ENCODE measurements around the gene PCSK4.

PCSK4 gene

GRCh38 chr19:1461862-1462261 lies 28.3 kb downstream of the PCSK4 start:
- TF ChIP-seq CSDC2 (CRISPR knock-in tag; IDR thresholded peaks at IDR 0.05), result no peak
- no peak for TF ChIP-seq TSHZ2 (CRISPR knock-in tag; IDR thresholded peaks at IDR 0.05)
- no peak for TF ChIP-seq ZNF8 (CRISPR knock-in tag; IDR thresholded peaks at IDR 0.05)
- TF ChIP-seq ZFP30 (CRISPR knock-in tag; IDR thresholded peaks at IDR 0.05), result no peak
- TF ChIP-seq PATZ1 (CRISPR knock-in tag; IDR thresholded peaks at IDR 0.05; ENCODE audit: borderline replicate concordance), result no peak
- TF ChIP-seq SNAI2 (CRISPR knock-in tag; IDR thresholded peaks at IDR 0.05), result no peak
- TF ChIP-seq ZNF70 (CRISPR knock-in tag; IDR thresholded peaks at IDR 0.05), result no peak
- no peak for TF ChIP-seq GLIS3 (CRISPR knock-in tag; IDR thresholded peaks at IDR 0.05)
- TF ChIP-seq BACH2 (CRISPR knock-in tag; IDR thresholded peaks at IDR 0.05; ENCODE audit: borderline replicate concordance), result no peak
- no peak for TF ChIP-seq TOX (CRISPR knock-in tag; IDR thresholded peaks at IDR 0.05; ENCODE audit: borderline replicate concordance)
- TF ChIP-seq RARB (CRISPR knock-in tag; IDR thresholded peaks at IDR 0.05), result no peak
- TF ChIP-seq ISL1 (CRISPR knock-in tag; IDR thresholded peaks at IDR 0.05), result no peak
- no peak for TF ChIP-seq OSR1 (CRISPR knock-in tag; IDR thresholded peaks at IDR 0.05)
- TF ChIP-seq ZFP3 (CRISPR knock-in tag; IDR thresholded peaks at IDR 0.05), result no peak
- TF ChIP-seq CREB5 (CRISPR knock-in tag; IDR thresholded peaks at IDR 0.05; ENCODE audit: low read depth), result no peak
- no peak for TF ChIP-seq ZC3H10 (CRISPR knock-in tag; IDR thresholded peaks at IDR 0.05)
- no peak for TF ChIP-seq POU6F1 (CRISPR knock-in tag; IDR thresholded peaks at IDR 0.05; ENCODE audit: borderline replicate concordance, low read depth)
- no peak for TF ChIP-seq ESRRG (CRISPR knock-in tag; IDR thresholded peaks at IDR 0.05)
- TF ChIP-seq ZNF565 (CRISPR knock-in tag; conservative IDR thresholded peaks at IDR 0.05; ENCODE audit: low read depth), result no peak
- TF ChIP-seq ARNTL (CRISPR knock-in tag; IDR thresholded peaks at IDR 0.05; ENCODE audit: borderline replicate concordance, low read depth), result no peak
- no peak for ATAC-seq

- TF ChIP-seq CSRNP3 (CRISPR knock-in tag; IDR thresholded peaks at IDR 0.05) (no peak), PPARA (CRISPR knock-in tag; IDR thresholded peaks at IDR 0.05; ENCODE audit: borderline replicate concordance) (no peak), ZFP3 (CRISPR knock-in tag; IDR thresholded peaks at IDR 0.05) (no peak), SNAI2 (CRISPR knock-in tag; IDR thresholded peaks at IDR 0.05) (no peak), ZFP30 (CRISPR knock-in tag; IDR thresholded peaks at IDR 0.05) (no peak), TSHZ2 (CRISPR knock-in tag; IDR thresholded peaks at IDR 0.05) (no peak), ARNTL (CRISPR knock-in tag; IDR thresholded peaks at IDR 0.05; ENCODE audit: borderline replicate concordance, low read depth) (no peak), ZNF70 (CRISPR knock-in tag; IDR thresholded peaks at IDR 0.05) (no peak), PATZ1 (CRISPR knock-in tag; IDR thresholded peaks at IDR 0.05; ENCODE audit: borderline replicate concordance) (no peak), ZC3H10 (CRISPR knock-in tag; IDR thresholded peaks at IDR 0.05) (no peak)
- ATAC-seq, result no peak
These were observed 29.8 kb downstream of the PCSK4 start for GRCh38 chr19:1460033-1460995.

Data from SK-N-SH treated with all-trans-retinoic acid at 6 μM for 48 hours (cell line).